Measurements from ENCODE around the gene NBPF1.
"Not testable (repeated sequence)": the region's sequence is repeated elsewhere in the genome, so short reads cannot be mapped to it uniquely, and the experiment has no call there.

Gene NBPF1

GRCh38 chr1:16642025-16642966 is 28.9 kb upstream of the NBPF1 start:
- H3K27ac ChIP-seq: not testable (repeated sequence)

GRCh38 chr1:16641159-16641975 is 28.0 kb upstream of the NBPF1 start:
- not testable (repeated sequence) for H3K27ac ChIP-seq; DNase-seq (ENCODE audit: low read depth, low spot score)

More at GRCh38 chr1:16642025-16642966, 28.9 kb upstream of the NBPF1 start:
- DNase-seq (ENCODE audit: low read depth, low spot score): not testable (repeated sequence)

GRCh38 chr1:16639091-16640031 is 26.0 kb upstream of the NBPF1 start:
- H3K27ac ChIP-seq; DNase-seq (ENCODE audit: low read depth, low spot score): not testable (repeated sequence)

GRCh38 chr1:16637941-16638778 is 24.8 kb upstream of the NBPF1 start:
- not testable (repeated sequence) for DNase-seq (ENCODE audit: low read depth, low spot score); H3K27ac ChIP-seq

GRCh38 chr1:16636551-16637195 is 23.3 kb upstream of the NBPF1 start:
- not testable (repeated sequence) for H3K27ac ChIP-seq; DNase-seq (ENCODE audit: low read depth, low spot score)

GRCh38 chr1:16635959-16636358 is 22.6 kb upstream of the NBPF1 start:
- DNase-seq (ENCODE audit: low read depth, low spot score); H3K27ac ChIP-seq: not testable (repeated sequence)

- not testable (repeated sequence) for DNase-seq (ENCODE audit: low read depth, low spot score); H3K27ac ChIP-seq
These were observed 20.3 kb upstream of the NBPF1 start for GRCh38 chr1:16633540-16634282.

- not testable (repeated sequence) for H3K27ac ChIP-seq; DNase-seq (ENCODE audit: low read depth, low spot score)
These were observed 18.9 kb upstream of the NBPF1 start for GRCh38 chr1:16632044-16632850.

GRCh38 chr1:16631248-16632043 is 18.1 kb upstream of the NBPF1 start:
- no peak for DNase-seq (ENCODE audit: low read depth, low spot score)
- H3K27ac ChIP-seq: no peak overlapping the region

GRCh38 chr1:16630661-16631247 is 17.4 kb upstream of the NBPF1 start:
- DNase-seq (ENCODE audit: low read depth, low spot score): no peak
- H3K27ac ChIP-seq: no peak overlapping the region

GRCh38 chr1:16629916-16630530 is 16.7 kb upstream of the NBPF1 start:
- H3K27ac ChIP-seq; DNase-seq (ENCODE audit: low read depth, low spot score): not testable (repeated sequence)

- no peak overlapping the region for H3K27ac ChIP-seq
- no peak for DNase-seq (ENCODE audit: low read depth, low spot score)
These were observed 15.2 kb upstream of the NBPF1 start for GRCh38 chr1:16628361-16629111.

GRCh38 chr1:16626409-16626983 is 13.1 kb upstream of the NBPF1 start:
- not testable (repeated sequence) for H3K27ac ChIP-seq; DNase-seq (ENCODE audit: low read depth, low spot score)
